Fibroblast of skin of right biceps (primary cell): Measurements from ENCODE around the gene COPS9.

Source experiments
- DNase-seq: peaks from one replicate; pipeline ENCODE4 v3.0.0-alpha.2; 2013

COPS9 gene

GRCh38 chr2:240136013-240136670, at the start of gene COPS9:
Gene COPS9 (minus strand): TSS chr2:240136305. CDS start chr2:240136284, 21 bp downstream.
- DNase-seq = peak; percentile 89

GRCh38 chr2:240184656-240185055, 48.6 kb upstream of the COPS9 start:
- DNase-seq = no peak

- DNase-seq = no peak
These were observed 47.9 kb upstream of the COPS9 start for GRCh38 chr2:240183875-240184590.

- no peak for DNase-seq
These were observed 47.1 kb upstream of the COPS9 start for GRCh38 chr2:240183006-240183874.

GRCh38 chr2:240182476-240182875, 46.4 kb upstream of the COPS9 start:
- DNase-seq = no peak

GRCh38 chr2:240182001-240182400, 45.9 kb upstream of the COPS9 start:
- no peak for DNase-seq

- DNase-seq = no peak
These were observed 44.0 kb upstream of the COPS9 start for GRCh38 chr2:240179941-240180666.

- no peak for DNase-seq
These were observed 43.2 kb upstream of the COPS9 start for GRCh38 chr2:240179186-240179815.

GRCh38 chr2:240178564-240178963, 42.5 kb upstream of the COPS9 start:
- no peak for DNase-seq

GRCh38 chr2:240174496-240174895, 38.4 kb upstream of the COPS9 start:
- DNase-seq = no peak

- DNase-seq = no peak
These were observed 36.2 kb upstream of the COPS9 start for GRCh38 chr2:240172071-240172895.

GRCh38 chr2:240170883-240171282, 34.8 kb upstream of the COPS9 start:
- DNase-seq = no peak

GRCh38 chr2:240170354-240170735, 34.2 kb upstream of the COPS9 start:
- no peak for DNase-seq

GRCh38 chr2:240169486-240170353, 33.6 kb upstream of the COPS9 start:
- DNase-seq = no peak

- no peak for DNase-seq
These were observed 32.6 kb upstream of the COPS9 start for GRCh38 chr2:240168546-240169361.

GRCh38 chr2:240168041-240168440, 31.9 kb upstream of the COPS9 start:
- no peak for DNase-seq

GRCh38 chr2:240167588-240167880, 31.4 kb upstream of the COPS9 start:
- no peak for DNase-seq

- no peak for DNase-seq
These were observed 30.9 kb upstream of the COPS9 start for GRCh38 chr2:240166761-240167587.

GRCh38 chr2:240166191-240166590, 30.1 kb upstream of the COPS9 start:
- DNase-seq = no peak
